Measurements from ENCODE around the gene LIPE.

- TF ChIP-seq CTCF (IDR thresholded peaks at IDR 0.05) (no peak), ZFX (IDR thresholded peaks at IDR 0.05; ENCODE audit: borderline replicate concordance) (no peak)
These were observed 6.1 kb downstream of the LIPE start for GRCh38 chr19:42421101-42421500.
